Right lobe of liver (tissue), 6 donors: Measurements from ENCODE around the gene CD59. TPM values are rescaled to one million over a fixed set of nuclear protein-coding genes. Genes with fewer than 3 reads are reported as not detected.

Source experiments
- ATAC-seq, 4 donors: fragments of 200-7000 bp; cut with Tn5 transposase; one replicate each; pipeline ENCODE4 v1.9.1; 2020; ENCODE audit warnings: mild to moderate bottlenecking in 4 of 4, moderate library complexity in 4 of 4
- DNase-seq, 3 donors: peaks; one replicate each; pipeline ENCODE4 v3.0.0-alpha.2; 2020
- H3K27ac ChIP-seq, 3 donors: fragments of 200-600 bp; one replicate each; pipeline ENCODE4 v1.8.0; 2022
- H3K27me3 ChIP-seq, 2 donors: fragments of 200-600 bp; one replicate each; pipeline ENCODE4 v1.8.0; 2022
- H3K36me3 ChIP-seq, 4 donors: fragments of 200-600 bp; sonication (generic) in 1 of 4; one replicate each; pipeline versions ENCODE4 v1.5.1 to v1.8.0; 2017 to 2022; ENCODE audit warnings: control low read depth in 1 of 4
- H3K4me1 ChIP-seq, 4 donors: fragments of 200-600 bp; sonication (generic) in 1 of 4; one replicate each; pipeline versions ENCODE4 v1.5.1 to v1.8.0; 2017 to 2022; ENCODE audit warnings: control low read depth in 1 of 4
- H3K4me3 ChIP-seq, 3 donors: fragments of 200-600 bp; one replicate each; pipeline ENCODE4 v1.8.0; 2022
- H3K9me3 ChIP-seq, 4 donors: fragments of 200-600 bp; sonication (generic) in 1 of 4; one replicate each; pipeline versions ENCODE4 v1.5.1 to v1.8.0; 2017 to 2022; ENCODE audit warnings: control low read depth in 1 of 4
- CTCF ChIP-seq, 4 donors: fragments of 200-600 bp in 3 of 4; fragments of 450-650 bp in 1 of 4; IDR thresholded peaks; one replicate each; pipeline versions ENCODE4 v1.5.1 to v1.8.0; 2016 to 2022; ENCODE audit warnings: antibody characterized with exemption in 4 of 4, mild to moderate bottlenecking in 2 of 4
- POLR2A ChIP-seq: fragments of 450-650 bp; IDR thresholded peaks from one replicate; pipeline ENCODE4 v1.6.1; 2017; ENCODE audit warnings: antibody characterized with exemption, mild to moderate bottlenecking
- WGBS: methylation state at CpG from one replicate; pipeline ENCODE4 v1.1.6; 2018; ENCODE audit warnings: low coverage, low lambda C conversion rate; ENCODE audit not compliant: insufficient coverage; ENCODE audit errors: missing lambda C conversion rate; 5-methylcytosine and 5-hydroxymethylcytosine counted together
- intact Hi-C, 2 donors: fragments of 100-400 bp; cut with DNase I; formaldehyde crosslinking; loops; one replicate each; pipeline versions ENCODE4 v1.11.2 to v1.14.1; 2022
- total RNA-seq, 6 experiments: library from RNA; depleted of rRNA in 2 of 6; stranded (reverse); fragments of >200 nt in 2 of 6; fragmentation: NEBNext Ultra II Directional in 3 of 6; extraction: Animal tissue kit (Norgen Biotek cat#: 25700) in 3 of 6; gene quantifications; one replicate each; pipeline versions ENCODE4 v1.1.0 to v1.2.4, GENCODE V29; 2016 to 2023
- donor health status: DM: no; HTN: yes; CAD: no.
- donor health status: DM: no; HTN: no; CAD: no.
- donor health status: DM: no; HTN: no; CAD: no.
- donor health status: DM: no; HTN: yes; CAD: no.
- donor health status: DM: no; HTN: yes; CAD: no.

Gene CD59
- total RNA-seq, 6 experiments from 2014 or later: 145 to 314 (median 197) TPM

- 76% methylated on average over 6 of the region's 6 CpGs for WGBS
- no peaks in the 10 kb centered on the region for H3K36me3 ChIP-seq
- H3K27me3 ChIP-seq: no peaks in the 10 kb centered on the region
- H3K4me3 ChIP-seq: no peak overlapping the region
- no peak overlapping the region for H3K27ac ChIP-seq
- TF ChIP-seq POLR2A (no peak), CTCF (IDR thresholded peaks at IDR 0.05) (no peak)
- intact Hi-C loops: no loop called here
- H3K9me3 ChIP-seq: no peaks in the 10 kb centered on the region
- no peak for DNase-seq
- H3K4me1 ChIP-seq: no peaks in the 10 kb centered on the region
- ATAC-seq: no peak
Observed at GRCh38 chr11:33654594-33654993, 81.6 kb downstream of the CD59 start.

Other genes starting within 250 kb of the CD59 start
- gene C11orf91, start 35.6 kb downstream of the CD59 start, total RNA-seq: not detected
- gene FBXO3, start 38.1 kb upstream of the CD59 start, total RNA-seq: 10 to 100 TPM; 18.3 to 28.7 (median 20.8) TPM
- gene LMO2, start 155.7 kb upstream of the CD59 start, total RNA-seq: 1 to 10 TPM; 3.6 to 7.6 (median 4.9) TPM